SIG-M5 treated with dmso at 0.1 percent for 504 hours (cell line): ENCODE data around the gene SYNGR4.
A peak's percentile ranks its signal among the peaks of the same experiment; 100 is the strongest.

Experiments used
- DNase-seq: peaks from one replicate; lab custom pipeline; 2025; ENCODE audit not compliant: unreplicated experiment; lab: John Stamatoyannopoulos, UW

The SYNGR4 gene

GRCh38 chr19:48395499-48395898 is 31.3 kb downstream of the SYNGR4 start:
- no peak for DNase-seq

- no peak for DNase-seq
These were observed 32.1 kb downstream of the SYNGR4 start for GRCh38 chr19:48396016-48396823.

GRCh38 chr19:48396824-48397176 is 32.6 kb downstream of the SYNGR4 start:
- DNase-seq: no peak

DNA sequence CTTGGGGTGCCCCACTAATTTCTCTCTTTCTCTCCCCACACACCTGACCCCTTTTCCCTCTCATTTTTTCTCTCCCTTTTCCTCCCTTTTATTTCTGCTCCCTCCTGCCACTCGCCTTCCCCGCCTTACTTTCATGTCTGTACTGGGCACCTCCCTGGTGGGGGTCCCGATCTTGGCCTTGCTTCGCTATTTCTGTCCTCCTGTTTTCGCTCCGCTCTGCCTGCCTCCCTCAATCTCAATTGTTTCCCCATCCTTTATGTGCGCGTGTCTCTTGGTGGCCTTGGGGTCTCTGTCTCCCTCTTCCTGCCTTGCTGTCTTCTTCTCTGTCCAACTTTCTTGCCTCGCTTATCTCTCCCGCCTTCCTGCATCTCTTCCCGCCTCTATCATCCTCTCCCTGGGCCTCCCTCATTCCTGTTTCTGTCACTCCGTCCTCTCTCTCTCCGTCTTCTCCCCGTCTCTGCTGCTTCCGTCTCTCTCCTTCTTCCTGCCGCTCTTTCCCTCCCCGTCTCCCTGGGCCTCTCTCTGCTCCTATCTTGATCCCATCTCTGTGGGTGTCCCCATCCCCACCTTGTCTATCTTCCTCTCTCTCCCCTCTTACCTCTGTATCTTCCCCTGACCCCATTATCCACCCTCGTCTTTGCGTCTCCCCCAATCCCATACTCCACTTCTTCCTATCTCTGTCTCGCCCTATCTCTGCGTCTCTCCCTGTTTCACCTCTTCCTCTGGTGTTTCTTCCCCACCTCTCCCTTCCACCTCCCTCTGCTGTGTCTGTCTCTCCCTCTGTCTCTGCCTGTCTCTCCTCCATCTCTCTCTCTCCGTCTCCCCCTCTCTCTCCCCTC is 33.3 kb downstream of the SYNGR4 start:
- no peak for DNase-seq

- DNase-seq: no peak
These were observed 33.9 kb downstream of the SYNGR4 start for GRCh38 chr19:48398102-48398374.

DNA sequence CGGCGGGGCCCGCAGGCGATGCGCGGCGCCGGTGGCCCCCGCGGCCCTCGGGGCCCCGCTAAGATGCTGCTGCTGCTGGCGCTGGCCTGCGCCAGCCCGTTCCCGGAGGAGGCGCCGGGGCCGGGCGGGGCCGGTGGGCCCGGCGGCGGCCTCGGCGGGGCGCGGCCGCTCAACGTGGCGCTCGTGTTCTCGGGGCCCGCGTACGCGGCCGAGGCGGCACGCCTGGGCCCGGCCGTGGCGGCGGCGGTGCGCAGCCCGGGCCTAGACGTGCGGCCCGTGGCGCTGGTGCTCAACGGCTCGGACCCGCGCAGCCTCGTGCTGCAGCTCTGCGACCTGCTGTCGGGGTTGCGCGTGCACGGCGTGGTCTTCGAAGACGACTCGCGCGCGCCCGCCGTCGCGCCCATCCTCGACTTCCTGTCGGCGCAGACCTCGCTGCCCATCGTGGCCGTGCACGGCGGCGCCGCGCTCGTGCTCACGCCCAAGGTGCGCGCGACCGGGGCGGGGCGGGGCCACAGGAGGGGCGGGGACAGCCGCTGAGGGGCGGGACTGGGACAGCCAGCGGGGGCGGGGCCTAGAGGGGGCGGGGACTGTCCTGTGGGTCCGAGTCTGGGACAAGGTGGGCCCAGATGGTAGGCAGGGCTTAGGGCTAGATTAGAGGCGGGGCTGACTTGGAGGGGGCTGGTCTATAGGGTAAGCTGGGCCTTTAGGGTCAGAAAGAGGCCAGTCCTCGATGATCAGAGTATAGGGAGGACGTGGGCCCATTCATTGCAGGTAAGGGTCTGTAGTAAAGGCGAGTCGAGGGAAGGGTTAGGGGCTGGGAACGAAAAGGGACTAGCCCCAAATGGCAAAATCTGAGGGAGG is 34.4 kb downstream of the SYNGR4 start:
- peak; percentile 88 for DNase-seq

GRCh38 chr19:48400018-48400742 is 36.0 kb downstream of the SYNGR4 start:
- DNase-seq: no peak

DNA sequence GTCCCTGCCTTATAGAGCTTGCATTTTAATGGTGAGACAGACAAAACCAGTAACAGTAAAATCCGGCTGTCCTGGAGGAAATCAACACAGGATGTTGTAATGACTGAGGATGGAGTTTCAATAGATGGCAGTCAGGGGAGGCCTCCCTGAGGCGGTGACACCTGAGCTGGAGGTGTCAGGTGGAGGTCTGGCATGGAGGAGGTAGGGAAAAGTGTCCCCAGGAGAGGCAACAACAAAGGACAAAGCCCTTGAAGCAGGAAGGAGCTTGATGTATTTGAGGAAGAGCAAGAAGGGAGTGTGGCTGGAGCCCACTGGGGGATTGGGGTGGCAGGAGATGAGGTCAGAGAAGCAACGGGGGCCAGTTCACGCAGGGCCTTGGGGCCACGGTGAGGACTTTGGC is 37.1 kb downstream of the SYNGR4 start:
- DNase-seq: no peak

GRCh38 chr19:48403606-48404005 is 39.4 kb downstream of the SYNGR4 start:
- DNase-seq: peak; percentile 72

GRCh38 chr19:48405010-48405659 is 41.0 kb downstream of the SYNGR4 start:
- no peak for DNase-seq

GRCh38 chr19:48405850-48406249 is 41.7 kb downstream of the SYNGR4 start:
- no peak for DNase-seq

DNA sequence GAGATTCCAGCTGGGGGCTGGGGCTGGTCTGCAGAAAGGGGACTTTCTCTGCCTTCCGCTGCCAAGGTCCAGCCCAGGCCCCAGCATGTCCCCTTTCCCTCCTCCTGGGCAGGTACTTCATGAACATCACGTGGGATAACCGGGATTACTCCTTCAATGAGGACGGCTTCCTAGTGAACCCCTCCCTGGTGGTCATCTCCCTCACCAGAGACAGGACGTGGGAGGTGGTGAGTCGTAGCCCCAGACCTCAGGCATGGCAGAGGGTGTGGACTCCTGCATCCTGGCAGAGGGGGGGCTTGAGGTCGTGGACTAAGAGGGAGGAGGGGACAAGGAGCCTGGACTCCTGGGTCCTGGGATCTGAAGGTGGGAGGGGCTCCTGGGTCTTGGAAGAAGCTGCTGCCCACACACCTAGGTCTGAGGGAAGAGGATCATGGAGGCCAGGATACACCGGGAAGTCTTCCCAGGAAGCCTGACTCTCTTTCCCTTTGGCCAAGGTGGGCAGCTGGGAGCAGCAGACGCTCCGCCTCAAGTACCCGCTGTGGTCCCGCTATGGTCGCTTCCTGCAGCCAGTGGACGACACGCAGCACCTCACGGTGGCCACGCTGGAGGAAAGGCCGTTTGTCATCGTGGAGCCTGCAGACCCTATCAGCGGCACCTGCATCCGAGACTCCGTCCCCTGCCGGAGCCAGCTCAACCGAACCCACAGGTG is 49.9 kb downstream of the SYNGR4 start:
- no peak for DNase-seq

GRCh38 chr19:48415395-48415794 is 51.2 kb downstream of the SYNGR4 start:
- DNase-seq: peak; percentile 61

DNA sequence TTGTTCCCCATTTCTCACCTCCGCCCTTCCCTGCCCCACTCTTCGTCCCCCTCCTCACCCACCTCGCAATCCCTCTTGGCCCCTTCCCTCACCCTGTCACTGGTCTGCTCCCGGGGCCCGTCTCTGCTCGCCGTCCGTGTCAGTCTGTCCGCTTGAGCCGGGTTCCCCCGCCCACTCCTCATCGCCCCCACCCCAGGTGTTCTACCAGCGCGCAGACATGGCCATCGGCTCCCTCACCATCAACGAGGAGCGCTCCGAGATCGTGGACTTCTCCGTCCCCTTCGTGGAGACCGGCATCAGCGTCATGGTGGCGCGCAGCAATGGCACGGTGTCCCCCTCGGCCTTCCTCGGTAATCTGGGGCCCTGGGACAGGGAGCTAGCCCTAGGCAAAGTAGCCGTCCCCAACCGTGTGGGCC is 51.6 kb downstream of the SYNGR4 start:
- DNase-seq: no peak

DNA sequence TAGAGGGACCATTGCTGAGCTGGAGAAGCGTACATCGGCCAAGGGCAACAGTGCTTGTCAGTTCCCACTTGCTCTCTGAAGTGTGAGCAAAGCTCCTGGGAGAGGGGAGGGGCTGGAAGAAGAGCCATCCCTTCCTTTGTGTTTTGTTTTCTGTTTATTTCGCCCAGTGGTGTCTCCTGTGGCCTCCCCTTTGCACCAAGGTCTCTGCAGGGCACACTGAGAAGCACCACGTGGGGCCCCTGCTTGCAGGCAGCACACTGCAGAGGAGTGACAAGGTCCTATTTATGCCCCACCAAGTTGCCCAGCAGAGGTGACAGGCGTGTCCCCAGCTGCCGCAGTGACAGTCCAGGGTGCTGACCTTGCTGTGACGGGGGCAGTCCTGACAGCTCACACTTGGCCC is 53.3 kb downstream of the SYNGR4 start:
- DNase-seq: no peak

- DNase-seq: peak; percentile 36
These were observed 54.3 kb downstream of the SYNGR4 start for GRCh38 chr19:48418317-48419064.

GRCh38 chr19:48419158-48419920 is 55.2 kb downstream of the SYNGR4 start:
- peak; percentile 64 for DNase-seq

DNA sequence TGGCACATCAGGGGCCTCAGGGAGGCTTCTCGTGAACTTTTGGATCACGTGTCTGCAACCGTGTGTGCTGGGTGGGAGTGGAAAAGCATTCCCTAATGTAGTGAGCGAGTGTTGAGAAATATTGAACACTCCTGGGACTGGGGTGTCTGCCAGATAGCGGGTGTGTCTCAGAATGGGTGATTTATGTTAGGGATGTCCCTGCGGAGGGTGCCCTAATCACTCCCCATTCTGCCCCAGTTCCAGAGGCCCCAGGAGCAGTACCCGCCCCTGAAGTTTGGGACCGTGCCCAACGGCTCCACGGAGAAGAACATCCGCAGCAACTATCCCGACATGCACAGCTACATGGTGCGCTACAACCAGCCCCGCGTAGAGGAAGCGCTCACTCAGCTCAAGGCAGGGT is 57.4 kb downstream of the SYNGR4 start:
- DNase-seq: no peak
